Fibroblast of the conjunctiva (primary cell): ENCODE data around the gene ERBB4.

ENCODE experiments used
- DNase-seq: peaks from one replicate; pipeline ENCODE4 v3.0.0-alpha.2; 2010; ENCODE audit warnings: low read depth

ERBB4 gene

DNA sequence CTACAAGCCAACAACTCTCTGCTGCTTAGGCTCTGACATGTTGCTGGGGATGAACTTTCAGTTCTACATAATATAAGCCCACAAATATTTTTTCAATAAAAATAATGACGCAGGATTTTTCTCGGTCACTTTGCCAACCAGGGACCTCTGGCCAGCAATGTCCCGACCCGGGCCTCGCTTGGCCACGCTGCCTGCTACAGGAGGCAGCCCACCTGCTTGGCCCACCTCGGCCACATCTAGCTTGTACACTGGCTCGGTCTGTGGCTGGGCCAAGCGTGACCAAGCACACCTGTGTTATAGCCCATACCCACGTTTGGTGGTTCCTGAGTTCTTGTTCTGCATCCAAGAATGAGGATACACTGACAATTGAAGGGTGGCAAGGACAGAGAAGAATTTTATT, 1208.7 kb downstream of the ERBB4 start:
- DNase-seq: no peak

DNA sequence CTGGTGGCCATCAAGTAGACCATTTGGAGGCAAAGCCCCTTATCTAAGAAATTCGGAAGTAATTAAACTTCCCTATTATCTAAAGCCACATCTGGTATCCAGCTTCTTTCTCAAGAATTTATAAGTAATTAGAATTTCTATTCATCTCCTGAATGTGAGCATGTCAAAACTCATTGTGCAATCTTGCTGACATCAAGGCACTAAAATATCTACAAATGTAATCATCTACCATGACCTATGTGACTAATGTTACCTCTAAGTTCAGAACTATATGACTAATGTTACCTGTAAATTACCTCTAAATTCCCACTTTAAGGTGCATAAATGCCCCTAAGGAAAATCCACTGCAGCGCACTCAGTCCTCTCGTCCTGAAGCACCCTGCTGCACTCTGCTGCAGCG, 1209.2 kb downstream of the ERBB4 start:
- no peak for DNase-seq

DNA sequence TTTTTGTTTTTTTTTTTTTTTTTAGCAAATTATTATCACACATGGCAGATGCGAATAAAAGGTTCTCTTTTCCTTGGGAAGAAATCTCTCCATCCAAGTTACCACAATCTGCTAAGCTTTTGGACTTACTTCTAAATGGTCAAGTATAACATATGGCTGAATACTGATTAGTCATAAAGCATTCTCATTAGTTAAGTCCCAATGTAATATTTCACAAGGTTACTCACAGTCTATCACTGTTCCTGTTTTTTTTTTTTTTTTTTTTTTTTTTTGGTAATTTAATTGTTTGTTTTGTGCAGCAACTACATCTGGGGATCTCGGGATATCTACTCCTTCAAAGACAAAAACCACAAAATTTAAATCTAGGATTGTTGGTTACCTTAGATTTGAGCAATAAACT, 1210.5 kb downstream of the ERBB4 start:
- DNase-seq: no peak
